Tibial nerve (tissue), 4 donors: Measurements from ENCODE around the gene ACVR1. TPM values are rescaled to one million over a fixed set of nuclear protein-coding genes. Genes with fewer than 3 reads are reported as not detected.

Source experiments
- DNase-seq, 2 donors: peaks; one replicate each; pipeline ENCODE4 v3.0.0-alpha.2; 2019; ENCODE audit warnings: low spot score in 2 of 2
- H3K27ac ChIP-seq, 4 donors: fragments of 200-600 bp; sonication (generic) in 3 of 4; one replicate each; pipeline ENCODE4 v1.5.1; 2017 to 2019; ENCODE audit warnings: mild to moderate bottlenecking in 1 of 4
- H3K27me3 ChIP-seq, 2 donors: fragments of 200-600 bp; sonication (generic) in 1 of 2; one replicate each; pipeline versions ENCODE4 v1.5.1 to v1.6.0; 2017 to 2019
- H3K36me3 ChIP-seq, 3 donors: fragments of 200-600 bp; sonication (generic); one replicate each; pipeline ENCODE4 v1.5.1; 2018 to 2019
- H3K4me1 ChIP-seq, 4 donors: fragments of 200-600 bp; sonication (generic) in 3 of 4; one replicate each; pipeline ENCODE4 v1.5.1; 2017 to 2019
- H3K4me3 ChIP-seq, 4 donors: fragments of 200-600 bp; sonication (generic) in 3 of 4; one replicate each; pipeline ENCODE4 v1.5.1; 2017 to 2019; ENCODE audit warnings: mild to moderate bottlenecking in 1 of 4, moderate library complexity in 1 of 4
- H3K9me3 ChIP-seq, 4 donors: fragments of 200-600 bp; sonication (generic) in 3 of 4; one replicate each; pipeline ENCODE4 v1.5.1; 2017 to 2019
- EP300 ChIP-seq, 2 donors: sonication (generic); formaldehyde crosslinking; IDR thresholded peaks; one replicate each; pipeline ENCODE4 v1.6.1; 2017; ENCODE audit warnings: antibody characterized with exemption in 2 of 2, mild to moderate bottlenecking in 1 of 2
- POLR2A ChIP-seq, 2 donors: fragments of 450-650 bp; IDR thresholded peaks; one replicate each; pipeline ENCODE4 v1.6.1; 2017; ENCODE audit warnings: antibody characterized with exemption in 2 of 2, mild to moderate bottlenecking in 2 of 2, moderate library complexity in 2 of 2
- WGBS, 2 donors: methylation state at CpG; one replicate each; pipeline ENCODE4 v1.1.5; 2018; 5-methylcytosine and 5-hydroxymethylcytosine counted together
- total RNA-seq, 4 donors: library from RNA; depleted of rRNA; stranded (reverse); fragments of >200 nt; gene quantifications; one replicate each; pipeline ENCODE4 v1.1.0, GENCODE V29; 2016
- TF ChIP-seq, protein P1 (sequence below), 5 experiments: fragments of 200-600 bp in 3 of 5; fragments of 450-650 bp in 2 of 5; sonication (generic) in 3 of 5; IDR thresholded peaks; one replicate each; pipeline ENCODE4 v1.5.1; 2016 to 2019; ENCODE audit warnings: antibody characterized with exemption in 5 of 5, mild to moderate bottlenecking in 3 of 5, moderate library complexity in 2 of 5

ACVR1 gene
- total RNA-seq, 4 donors from 2014 or later, result 19.2 to 24.7 (median 22.8) TPM

GRCh38 chr2:157786663-157787363 lies 89.3 kb downstream of the ACVR1 start:
- no peaks in the 10 kb centered on the region for H3K27me3 ChIP-seq
- 66 to 67% methylated on average over 5 of the region's 5 CpGs for WGBS, 2 donors
- no peak overlapping the region for H3K4me3 ChIP-seq
- TF ChIP-seq POLR2A (IDR thresholded peaks at IDR 0.05) (no peak), EP300 (IDR thresholded peaks at IDR 0.05) (no peak)
- TF ChIP-seq, protein P1, sequence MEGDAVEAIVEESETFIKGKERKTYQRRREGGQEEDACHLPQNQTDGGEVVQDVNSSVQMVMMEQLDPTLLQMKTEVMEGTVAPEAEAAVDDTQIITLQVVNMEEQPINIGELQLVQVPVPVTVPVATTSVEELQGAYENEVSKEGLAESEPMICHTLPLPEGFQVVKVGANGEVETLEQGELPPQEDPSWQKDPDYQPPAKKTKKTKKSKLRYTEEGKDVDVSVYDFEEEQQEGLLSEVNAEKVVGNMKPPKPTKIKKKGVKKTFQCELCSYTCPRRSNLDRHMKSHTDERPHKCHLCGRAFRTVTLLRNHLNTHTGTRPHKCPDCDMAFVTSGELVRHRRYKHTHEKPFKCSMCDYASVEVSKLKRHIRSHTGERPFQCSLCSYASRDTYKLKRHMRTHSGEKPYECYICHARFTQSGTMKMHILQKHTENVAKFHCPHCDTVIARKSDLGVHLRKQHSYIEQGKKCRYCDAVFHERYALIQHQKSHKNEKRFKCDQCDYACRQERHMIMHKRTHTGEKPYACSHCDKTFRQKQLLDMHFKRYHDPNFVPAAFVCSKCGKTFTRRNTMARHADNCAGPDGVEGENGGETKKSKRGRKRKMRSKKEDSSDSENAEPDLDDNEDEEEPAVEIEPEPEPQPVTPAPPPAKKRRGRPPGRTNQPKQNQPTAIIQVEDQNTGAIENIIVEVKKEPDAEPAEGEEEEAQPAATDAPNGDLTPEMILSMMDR (IDR thresholded peaks at IDR 0.05), result no peak
- H3K4me1 ChIP-seq, result peaks cover 0 to 63% (median 9%) of the 10 kb centered on the region in 4 donors
- H3K9me3 ChIP-seq, result no peaks in the 10 kb centered on the region
- H3K27ac ChIP-seq, result no peak overlapping the region
- no peaks in the 10 kb centered on the region for H3K36me3 ChIP-seq
- no peak for DNase-seq

DNA sequence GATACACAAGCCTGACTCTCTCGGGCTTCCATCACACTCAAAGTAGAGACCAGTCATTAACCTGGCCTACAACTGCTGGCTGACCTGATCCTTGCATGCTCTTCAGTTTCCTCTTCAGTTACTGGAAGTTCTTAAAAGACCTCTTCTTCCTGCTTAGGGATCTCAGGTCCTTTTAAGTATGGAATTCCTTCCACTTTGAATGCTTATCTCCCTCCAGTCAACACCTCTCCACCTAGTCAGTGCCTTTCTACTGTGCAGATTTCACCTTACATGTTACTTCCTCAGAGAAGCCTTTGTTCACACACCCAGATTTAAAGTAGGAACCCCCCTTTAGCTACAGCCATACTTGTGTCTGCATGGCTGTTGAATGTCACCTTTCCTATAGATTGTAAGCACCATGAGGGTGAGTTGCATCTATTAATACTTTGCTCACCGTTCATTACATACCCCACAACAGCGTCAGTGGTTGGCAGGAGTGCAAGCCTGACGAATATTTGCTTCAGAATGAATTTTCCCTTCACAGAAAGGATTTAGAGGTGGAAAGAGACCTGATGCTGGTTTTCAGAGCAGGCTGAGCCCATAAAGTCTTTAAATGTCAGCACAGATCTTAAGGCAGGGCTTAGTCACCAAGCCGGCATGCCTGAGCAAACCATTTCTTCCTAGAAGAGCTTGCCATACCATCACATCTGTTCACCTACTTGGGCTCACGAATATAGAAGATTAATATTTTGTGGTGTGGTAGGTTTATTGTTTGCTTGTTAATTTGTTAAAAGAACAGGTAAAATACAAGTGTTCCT lies 90.1 kb downstream of the ACVR1 start:
- 92 to 94% methylated on average over 6 of the region's 6 CpGs for WGBS, 2 donors
- no peaks in the 10 kb centered on the region for H3K27me3 ChIP-seq
- DNase-seq, result no peak
- no peaks in the 10 kb centered on the region for H3K9me3 ChIP-seq
- H3K4me3 ChIP-seq, result no peak overlapping the region
- peaks cover 0 to 68% (median 9%) of the 10 kb centered on the region in 4 donors for H3K4me1 ChIP-seq
- no peak overlapping the region for H3K27ac ChIP-seq
- TF ChIP-seq EP300 (IDR thresholded peaks at IDR 0.05), result no peak
- no peak for TF ChIP-seq POLR2A (IDR thresholded peaks at IDR 0.05)
- H3K36me3 ChIP-seq, result no peaks in the 10 kb centered on the region

DNA sequence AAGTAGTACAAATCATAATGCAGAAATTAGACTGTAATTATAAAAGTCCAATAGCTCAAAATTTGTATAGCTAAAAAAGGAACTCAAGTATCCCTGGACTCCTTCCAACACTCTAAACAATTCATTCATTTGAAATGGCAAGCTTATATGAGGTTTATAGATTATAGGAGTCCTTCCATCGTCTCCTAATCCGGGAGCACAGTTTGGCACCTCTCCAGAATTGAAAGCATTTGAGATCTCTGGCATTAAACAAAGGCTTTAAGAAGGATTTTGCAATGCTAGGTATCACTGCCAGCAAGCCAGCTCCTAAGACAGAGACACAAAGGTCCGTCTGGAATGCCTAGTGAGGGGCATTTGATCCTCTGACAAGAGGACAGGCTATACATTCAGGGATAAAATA lies 90.9 kb downstream of the ACVR1 start:
- no peak overlapping the region for H3K27ac ChIP-seq
- H3K9me3 ChIP-seq, result no peaks in the 10 kb centered on the region
- H3K36me3 ChIP-seq, result peaks cover 0 to under 1% (median 0%) of the 10 kb centered on the region in 3 donors
- TF ChIP-seq EP300 (IDR thresholded peaks at IDR 0.05), result no peak
- TF ChIP-seq POLR2A (IDR thresholded peaks at IDR 0.05), result no peak
- TF ChIP-seq, protein P1 (IDR thresholded peaks at IDR 0.05), result no peak
- 21 to 27% methylated on average over 3 of the region's 3 CpGs for WGBS, 2 donors
- no peaks in the 10 kb centered on the region for H3K27me3 ChIP-seq
- H3K4me3 ChIP-seq, result no peak overlapping the region
- H3K4me1 ChIP-seq, result peaks cover 0 to 67% (median 9%) of the 10 kb centered on the region in 4 donors
- DNase-seq, result no peak

DNA sequence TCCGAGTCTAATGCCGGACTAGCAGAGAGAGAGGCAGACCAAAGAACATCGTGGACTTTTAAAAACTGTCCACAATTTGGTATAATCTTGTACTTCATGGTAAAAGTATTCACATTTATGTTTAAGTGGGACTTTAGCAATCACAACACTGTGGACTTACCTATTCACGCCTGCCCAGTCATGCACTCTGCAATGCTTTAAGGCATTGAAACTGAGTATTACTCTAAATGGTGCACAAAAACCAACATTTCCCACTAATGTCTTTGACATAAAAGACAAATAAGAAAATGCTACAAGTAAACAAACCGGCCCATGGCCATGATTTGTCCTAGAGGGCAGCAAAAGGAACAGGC lies 91.3 kb downstream of the ACVR1 start:
- Histone ChIP-seq H3K4me1 (peaks cover 0 to 63% (median 7%) of the 10 kb centered on the region in 4 donors), H3K27me3 (no peaks in the 10 kb centered on the region), H3K9me3 (no peaks in the 10 kb centered on the region), H3K4me3 (no peak overlapping the region), H3K27ac (no peak overlapping the region), H3K36me3 (peaks cover 0 to 5% (median 2%) of the 10 kb centered on the region in 3 donors)
- DNase-seq, result no peak
- no peak for TF ChIP-seq POLR2A (IDR thresholded peaks at IDR 0.05)
- 88 to 90% methylated on average over 5 of the region's 5 CpGs for WGBS, 2 donors

GRCh38 chr2:157784169-157784822 lies 91.8 kb downstream of the ACVR1 start:
- H3K4me3 ChIP-seq, result no peak overlapping the region

More at GRCh38 chr2:157784169-157784822, 91.8 kb downstream of the ACVR1 start:
- TF ChIP-seq POLR2A (IDR thresholded peaks at IDR 0.05) (no peak), EP300 (IDR thresholded peaks at IDR 0.05) (no peak)
- TF ChIP-seq, protein P1 (IDR thresholded peaks at IDR 0.05), result no peak
- H3K27ac ChIP-seq, result no peak overlapping the region
- 69 to 74% methylated on average over 11 of the region's 11 CpGs for WGBS, 2 donors
- no peak for DNase-seq
- peaks cover 0 to 9% (median 2%) of the 10 kb centered on the region in 3 donors for H3K36me3 ChIP-seq
- peaks cover 0 to 58% (median 6%) of the 10 kb centered on the region in 4 donors for H3K4me1 ChIP-seq
- no peaks in the 10 kb centered on the region for H3K27me3 ChIP-seq
- H3K9me3 ChIP-seq, result no peaks in the 10 kb centered on the region
